Measurements from ENCODE around the gene SLC35F4. TPM values are rescaled to one million over a fixed set of nuclear protein-coding genes. Genes with fewer than 3 reads are reported as not detected.

The SLC35F4 gene
- total RNA-seq, 1 experiment from 2014 or later = not detected

GRCh38 chr14:57845316-57845715 is 20.6 kb downstream of the SLC35F4 start:
- H4K91ac ChIP-seq (ENCODE audit: insufficient read length, low read depth, low read length) = no peak overlapping the region
- no peaks in the 10 kb centered on the region for H3K23me2 ChIP-seq (ENCODE audit: insufficient read length, low read depth, low read length, poor library complexity, severe bottlenecking)
- no peak overlapping the region for H2BK120ac ChIP-seq (ENCODE audit: low read depth, low read length, poor library complexity, severe bottlenecking)
- H3K9me3 Mint-ChIP-seq = no peaks in the 10 kb centered on the region
- no peak overlapping the region for H3T11ph ChIP-seq (ENCODE audit: low read length)
- no CpG with 5 or more reads among the region's 3 CpGs for WGBS (ENCODE audit: extremely low coverage, insufficient read length, low lambda C conversion rate)
- H3K4me1 Mint-ChIP-seq = no peaks in the 10 kb centered on the region; a peak in 1 of 4 replicates
- no peak overlapping the region for H2BK15ac ChIP-seq (ENCODE audit: low read depth, low read length)
- H3K4me2 ChIP-seq (ENCODE audit: insufficient read depth, insufficient read length, low read length) = no peak overlapping the region
- H4K5ac ChIP-seq (ENCODE audit: insufficient read length, low read depth, low read length) = no peak overlapping the region
- no peak overlapping the region for H2BK20ac ChIP-seq (ENCODE audit: low read depth, low read length, poor library complexity, severe bottlenecking)
- H3K27ac ChIP-seq (ENCODE audit: insufficient read length, low read depth, low read length) = no peak overlapping the region
- no peak overlapping the region for H2AFZ ChIP-seq (ENCODE audit: low read length)
- H2BK5ac ChIP-seq (ENCODE audit: insufficient read length, low read length) = no peak overlapping the region
- H4K8ac ChIP-seq (replicated peaks; ENCODE audit: insufficient read length, low read depth, low read length) = no peak overlapping the region
- no peak overlapping the region for H3K23ac ChIP-seq (ENCODE audit: insufficient read length, low read depth, low read length)
- H3K79me2 ChIP-seq (ENCODE audit: insufficient read depth, low read length) = no peaks in the 10 kb centered on the region
- no peaks in the 10 kb centered on the region for H3K36me3 Mint-ChIP-seq (ENCODE audit: insufficient read depth in 1 of 3, low read depth in 3 of 3)
- H3K79me1 ChIP-seq (ENCODE audit: insufficient read depth, low read depth, low read length, poor library complexity, severe bottlenecking) = no peaks in the 10 kb centered on the region
- no peak overlapping the region for H3K14ac ChIP-seq (ENCODE audit: insufficient read depth, low read length)
- H3K9me3 ChIP-seq (ENCODE audit: control insufficient read depth, low read depth, low read length) = no peaks in the 10 kb centered on the region
- H3K4me1 ChIP-seq (ENCODE audit: insufficient read depth, low read length) = no peaks in the 10 kb centered on the region; the same call in 1 of the 2 replicates
- H3K9ac ChIP-seq (ENCODE audit: extremely low read depth, insufficient read length, low read length) = no peak overlapping the region
- H3K27me3 Mint-ChIP-seq (ENCODE audit: low read depth) = no peaks in the 10 kb centered on the region; the same call in none of the 2 replicates
- no peak for TF ChIP-seq CTCF (conservative IDR thresholded peaks at IDR 0.05)
- H3K4me3 Mint-ChIP-seq = no peak overlapping the region
- no peak overlapping the region for H3K4ac ChIP-seq (ENCODE audit: low read depth, low read length)
- no peak overlapping the region for H3K56ac ChIP-seq (ENCODE audit: insufficient read length, low read depth, low read length)
- no peak for DNase-seq
- no peak overlapping the region for H3K18ac ChIP-seq (ENCODE audit: insufficient read length, low read depth, low read length)
- H3K27me3 ChIP-seq (ENCODE audit: insufficient read depth, low read length) = no peaks in the 10 kb centered on the region
- H3K27ac Mint-ChIP-seq = no peak overlapping the region
- H2BK12ac ChIP-seq (ENCODE audit: insufficient read length, low read depth, low read length) = no peak overlapping the region
- H4K20me1 ChIP-seq (ENCODE audit: control insufficient read depth, insufficient read depth, insufficient read length) = no peaks in the 10 kb centered on the region
- H2AK5ac ChIP-seq (ENCODE audit: insufficient read length, low read length) = no peak overlapping the region
